ENCODE measurements around the gene SLC22A12.

The SLC22A12 gene

GRCh38 chr11:64637334-64638017 is 46.5 kb downstream of the SLC22A12 start:
- Histone ChIP-seq H3K9ac (ENCODE audit: low read depth in 1 of 2, low read length in 2 of 2) (peak overlapping the region in 1 of 2 donors; percentile 33), H3K27ac (ENCODE audit: low read depth in 2 of 2, low read length in 2 of 2) (peak overlapping the region in 1 of 2 donors; percentile 52), H3K9me3 (ENCODE audit: control insufficient read depth in 2 of 2, low read length in 2 of 2) (no peaks in the 10 kb centered on the region), H3K27me3 (ENCODE audit: control insufficient read depth in 2 of 2, insufficient read depth in 2 of 2, low read length in 2 of 2) (peaks cover 14 to 25% of the 10 kb centered on the region in 2 donors), H3K36me3 (ENCODE audit: control insufficient read depth in 2 of 2, insufficient read depth in 2 of 2, low read length in 2 of 2) (peaks cover 0 to 2% of the 10 kb centered on the region in 2 donors), H3K4me1 (ENCODE audit: control insufficient read depth in 2 of 2, insufficient read depth in 2 of 2, low read length in 2 of 2) (peaks cover 6 to 7% of the 10 kb centered on the region in 2 donors), H3K4me3 (ENCODE audit: low read length in 2 of 2) (peak overlapping the region; percentile 41 to 54)

GRCh38 chr11:64638018-64638665 is 47.1 kb downstream of the SLC22A12 start:
- Histone ChIP-seq H3K27ac (ENCODE audit: low read depth in 2 of 2, low read length in 2 of 2) (peak overlapping the region in 1 of 2 donors; percentile 52), H3K4me1 (ENCODE audit: control insufficient read depth in 2 of 2, insufficient read depth in 2 of 2, low read length in 2 of 2) (peaks cover 6 to 7% of the 10 kb centered on the region in 2 donors), H3K9me3 (ENCODE audit: control insufficient read depth in 2 of 2, low read length in 2 of 2) (no peaks in the 10 kb centered on the region), H3K9ac (ENCODE audit: low read depth in 1 of 2, low read length in 2 of 2) (peak overlapping the region in 1 of 2 donors; percentile 33), H3K36me3 (ENCODE audit: control insufficient read depth in 2 of 2, insufficient read depth in 2 of 2, low read length in 2 of 2) (peaks cover 0 to 2% of the 10 kb centered on the region in 2 donors), H3K4me3 (ENCODE audit: low read length in 2 of 2) (peak overlapping the region; percentile 41 to 54), H3K27me3 (ENCODE audit: control insufficient read depth in 2 of 2, insufficient read depth in 2 of 2, low read length in 2 of 2) (peaks cover 14 to 27% of the 10 kb centered on the region in 2 donors)

GRCh38 chr11:64638829-64639228 is 47.8 kb downstream of the SLC22A12 start:
- Histone ChIP-seq H3K27me3 (ENCODE audit: control insufficient read depth in 2 of 2, insufficient read depth in 2 of 2, low read length in 2 of 2) (peaks cover 15 to 28% of the 10 kb centered on the region in 2 donors), H3K36me3 (ENCODE audit: control insufficient read depth in 2 of 2, insufficient read depth in 2 of 2, low read length in 2 of 2) (peaks cover 0 to 2% of the 10 kb centered on the region in 2 donors), H3K4me1 (ENCODE audit: control insufficient read depth in 2 of 2, insufficient read depth in 2 of 2, low read length in 2 of 2) (peaks cover 6 to 7% of the 10 kb centered on the region in 2 donors), H3K27ac (ENCODE audit: low read depth in 2 of 2, low read length in 2 of 2) (no peak overlapping the region), H3K4me3 (ENCODE audit: low read length in 2 of 2) (no peak overlapping the region), H3K9ac (ENCODE audit: low read depth in 1 of 2, low read length in 2 of 2) (no peak overlapping the region), H3K9me3 (ENCODE audit: control insufficient read depth in 2 of 2, low read length in 2 of 2) (no peaks in the 10 kb centered on the region)

GRCh38 chr11:64639885-64640284 is 48.9 kb downstream of the SLC22A12 start:
- peaks cover 22 to 37% of the 10 kb centered on the region in 2 donors for H3K27me3 ChIP-seq (ENCODE audit: control insufficient read depth in 2 of 2, insufficient read depth in 2 of 2, low read length in 2 of 2)
- no peak overlapping the region for H3K4me3 ChIP-seq (ENCODE audit: low read length in 2 of 2)
- H3K9me3 ChIP-seq (ENCODE audit: control insufficient read depth in 2 of 2, low read length in 2 of 2), result no peaks in the 10 kb centered on the region
- H3K36me3 ChIP-seq (ENCODE audit: control insufficient read depth in 2 of 2, insufficient read depth in 2 of 2, low read length in 2 of 2), result no peaks in the 10 kb centered on the region
- H3K9ac ChIP-seq (ENCODE audit: low read depth in 1 of 2, low read length in 2 of 2), result no peak overlapping the region
- peaks cover 6 to 7% of the 10 kb centered on the region in 2 donors for H3K4me1 ChIP-seq (ENCODE audit: control insufficient read depth in 2 of 2, insufficient read depth in 2 of 2, low read length in 2 of 2)
- no peak overlapping the region for H3K27ac ChIP-seq (ENCODE audit: low read depth in 2 of 2, low read length in 2 of 2)

- no peak overlapping the region for H3K9ac ChIP-seq (ENCODE audit: low read depth in 1 of 2, low read length in 2 of 2)
- no peaks in the 10 kb centered on the region for H3K9me3 ChIP-seq (ENCODE audit: control insufficient read depth in 2 of 2, low read length in 2 of 2)
- no peak overlapping the region for H3K27ac ChIP-seq (ENCODE audit: low read depth in 2 of 2, low read length in 2 of 2)
- peaks cover 22 to 40% of the 10 kb centered on the region in 2 donors for H3K27me3 ChIP-seq (ENCODE audit: control insufficient read depth in 2 of 2, insufficient read depth in 2 of 2, low read length in 2 of 2)
- no peaks in the 10 kb centered on the region for H3K36me3 ChIP-seq (ENCODE audit: control insufficient read depth in 2 of 2, insufficient read depth in 2 of 2, low read length in 2 of 2)
- H3K4me1 ChIP-seq (ENCODE audit: control insufficient read depth in 2 of 2, insufficient read depth in 2 of 2, low read length in 2 of 2), result peaks cover 6 to 7% of the 10 kb centered on the region in 2 donors
- peak overlapping the region in 1 of 2 donors; percentile 13 for H3K4me3 ChIP-seq (ENCODE audit: low read length in 2 of 2)
Observed at GRCh38 chr11:64641596-64642417, 50.8 kb downstream of the SLC22A12 start.

- Histone ChIP-seq H3K9me3 (ENCODE audit: control insufficient read depth in 2 of 2, low read length in 2 of 2) (no peaks in the 10 kb centered on the region), H3K27me3 (ENCODE audit: control insufficient read depth in 2 of 2, insufficient read depth in 2 of 2, low read length in 2 of 2) (peaks cover 22 to 40% of the 10 kb centered on the region in 2 donors), H3K9ac (ENCODE audit: low read depth in 1 of 2, low read length in 2 of 2) (no peak overlapping the region), H3K36me3 (ENCODE audit: control insufficient read depth in 2 of 2, insufficient read depth in 2 of 2, low read length in 2 of 2) (no peaks in the 10 kb centered on the region), H3K4me3 (ENCODE audit: low read length in 2 of 2) (no peak overlapping the region), H3K27ac (ENCODE audit: low read depth in 2 of 2, low read length in 2 of 2) (no peak overlapping the region), H3K4me1 (ENCODE audit: control insufficient read depth in 2 of 2, insufficient read depth in 2 of 2, low read length in 2 of 2) (peaks cover 6 to 7% of the 10 kb centered on the region in 2 donors)
Observed at GRCh38 chr11:64642418-64642735, 51.4 kb downstream of the SLC22A12 start.

GRCh38 chr11:64642871-64643255 is 51.8 kb downstream of the SLC22A12 start:
- Histone ChIP-seq H3K4me3 (ENCODE audit: low read length in 2 of 2) (no peak overlapping the region), H3K4me1 (ENCODE audit: control insufficient read depth in 2 of 2, insufficient read depth in 2 of 2, low read length in 2 of 2) (peaks cover 2 to 3% of the 10 kb centered on the region in 2 donors), H3K9me3 (ENCODE audit: control insufficient read depth in 2 of 2, low read length in 2 of 2) (no peaks in the 10 kb centered on the region), H3K36me3 (ENCODE audit: control insufficient read depth in 2 of 2, insufficient read depth in 2 of 2, low read length in 2 of 2) (no peaks in the 10 kb centered on the region), H3K27ac (ENCODE audit: low read depth in 2 of 2, low read length in 2 of 2) (no peak overlapping the region), H3K9ac (ENCODE audit: low read depth in 1 of 2, low read length in 2 of 2) (no peak overlapping the region), H3K27me3 (ENCODE audit: control insufficient read depth in 2 of 2, insufficient read depth in 2 of 2, low read length in 2 of 2) (peaks cover 22 to 40% of the 10 kb centered on the region in 2 donors)

- Histone ChIP-seq H3K4me3 (ENCODE audit: low read length in 2 of 2) (no peak overlapping the region), H3K9me3 (ENCODE audit: control insufficient read depth in 2 of 2, low read length in 2 of 2) (no peaks in the 10 kb centered on the region), H3K4me1 (ENCODE audit: control insufficient read depth in 2 of 2, insufficient read depth in 2 of 2, low read length in 2 of 2) (peaks cover 0 to 2% of the 10 kb centered on the region in 2 donors), H3K27me3 (ENCODE audit: control insufficient read depth in 2 of 2, insufficient read depth in 2 of 2, low read length in 2 of 2) (peaks cover 22 to 40% of the 10 kb centered on the region in 2 donors), H3K36me3 (ENCODE audit: control insufficient read depth in 2 of 2, insufficient read depth in 2 of 2, low read length in 2 of 2) (no peaks in the 10 kb centered on the region), H3K9ac (ENCODE audit: low read depth in 1 of 2, low read length in 2 of 2) (no peak overlapping the region), H3K27ac (ENCODE audit: low read depth in 2 of 2, low read length in 2 of 2) (no peak overlapping the region)
Observed at GRCh38 chr11:64643256-64643881, 52.3 kb downstream of the SLC22A12 start.

- Histone ChIP-seq H3K36me3 (ENCODE audit: control insufficient read depth in 2 of 2, insufficient read depth in 2 of 2, low read length in 2 of 2) (no peaks in the 10 kb centered on the region), H3K4me3 (ENCODE audit: low read length in 2 of 2) (no peak overlapping the region), H3K4me1 (ENCODE audit: control insufficient read depth in 2 of 2, insufficient read depth in 2 of 2, low read length in 2 of 2) (no peaks in the 10 kb centered on the region), H3K9me3 (ENCODE audit: control insufficient read depth in 2 of 2, low read length in 2 of 2) (no peaks in the 10 kb centered on the region), H3K9ac (ENCODE audit: low read depth in 1 of 2, low read length in 2 of 2) (no peak overlapping the region), H3K27me3 (ENCODE audit: control insufficient read depth in 2 of 2, insufficient read depth in 2 of 2, low read length in 2 of 2) (peaks cover 22 to 40% of the 10 kb centered on the region in 2 donors), H3K27ac (ENCODE audit: low read depth in 2 of 2, low read length in 2 of 2) (no peak overlapping the region)
Observed at GRCh38 chr11:64643920-64644646, 53.1 kb downstream of the SLC22A12 start.

All from mucosa of rectum (tissue), 2 donors.